ENCODE data around the gene CCDC7.
"Not testable (repeated sequence)": the region's sequence is repeated elsewhere in the genome, so short reads cannot be mapped to it uniquely, and the experiment has no call there.

The CCDC7 gene

DNA sequence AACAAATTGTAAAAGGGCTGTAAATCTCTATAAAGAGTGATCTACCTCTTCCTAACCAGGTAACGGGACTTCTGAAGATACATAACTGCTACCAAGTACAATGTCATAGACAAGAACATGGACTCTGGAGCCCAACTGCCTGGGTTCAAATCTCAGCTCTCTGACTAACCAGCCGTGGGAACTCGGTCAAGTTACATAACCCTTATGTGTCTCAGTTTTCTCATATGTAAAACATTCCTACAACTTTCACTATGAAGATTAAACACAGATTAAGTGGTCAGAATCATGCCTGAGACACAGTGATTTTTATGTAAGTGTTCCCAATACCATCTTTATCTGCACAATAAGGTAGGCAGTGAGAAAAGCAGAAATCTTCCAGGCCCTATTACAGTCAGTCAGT lies 459.5 kb downstream of the CCDC7 start:
- H3K4me3 ChIP-seq (ENCODE audit: low read depth, low read length) = no peak overlapping the region
- no peak for DNase-seq (ENCODE audit: low read depth)

GRCh38 chr10:32906595-32906994 lies 460.7 kb downstream of the CCDC7 start:
- no peak overlapping the region for H3K4me3 ChIP-seq (ENCODE audit: low read depth, low read length)
- DNase-seq (ENCODE audit: low read depth) = no peak

GRCh38 chr10:32909456-32909855 lies 463.5 kb downstream of the CCDC7 start:
- no peak for DNase-seq (ENCODE audit: low read depth)

DNA sequence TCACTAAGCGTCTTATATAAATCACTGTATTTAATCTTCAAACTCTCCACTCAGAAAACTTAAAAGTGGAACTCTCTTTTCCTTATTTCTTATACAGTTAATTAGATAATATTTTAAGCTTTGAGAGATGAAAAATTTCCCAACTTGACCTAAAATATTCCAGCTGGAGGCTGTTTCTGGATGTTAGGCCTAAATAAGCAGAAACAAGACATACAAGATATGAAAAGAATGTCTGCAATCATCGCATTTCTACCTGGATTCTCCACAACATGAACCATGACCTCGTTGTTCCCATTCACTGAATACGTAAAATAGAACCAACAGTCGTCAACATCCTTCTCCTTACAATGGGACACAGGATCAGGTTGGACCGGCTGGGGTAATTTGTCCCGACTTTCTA lies 464.0 kb downstream of the CCDC7 start:
- not testable (repeated sequence) for H3K4me3 ChIP-seq (ENCODE audit: low read depth, low read length); DNase-seq (ENCODE audit: low read depth)

More at GRCh38 chr10:32909456-32909855, 463.5 kb downstream of the CCDC7 start:
- H3K4me3 ChIP-seq (ENCODE audit: low read depth, low read length) = no peak overlapping the region

DNA sequence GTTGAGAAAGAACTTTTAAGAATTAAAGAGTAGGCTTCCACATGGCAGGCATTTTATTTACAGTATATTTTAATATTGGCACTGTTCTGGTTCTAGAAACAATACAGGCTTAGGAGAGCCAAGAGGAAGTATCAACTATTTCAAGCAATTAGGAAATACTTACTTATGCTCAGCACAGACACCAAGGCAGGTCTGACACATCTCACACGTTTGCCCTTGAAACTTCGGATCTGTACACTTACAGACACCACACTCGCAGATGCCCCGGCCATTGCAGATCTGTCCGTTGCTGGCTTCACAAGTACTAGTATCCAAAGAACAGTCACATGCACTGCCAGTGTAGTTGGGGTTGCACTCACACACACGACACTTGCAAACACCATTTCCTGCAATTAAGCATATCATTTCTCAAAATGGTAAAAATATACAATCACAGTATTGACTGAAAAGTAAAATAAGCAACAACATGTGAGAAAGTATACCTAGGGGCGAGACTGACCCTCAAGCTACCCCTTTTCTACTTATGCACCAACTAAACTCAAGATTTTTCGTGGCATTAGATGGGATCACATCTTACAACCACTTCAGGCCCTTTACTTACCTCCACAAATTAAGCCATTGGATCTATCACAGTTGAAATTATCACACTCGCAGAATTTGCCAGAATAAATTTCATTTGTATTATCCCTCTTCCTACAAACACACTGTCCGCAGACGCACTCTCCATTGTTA lies 465.5 kb downstream of the CCDC7 start:
- H3K4me3 ChIP-seq (ENCODE audit: low read depth, low read length) = no peak overlapping the region
- DNase-seq (ENCODE audit: low read depth) = no peak

- DNase-seq (ENCODE audit: low read depth); H3K4me3 ChIP-seq (ENCODE audit: low read depth, low read length): not testable (repeated sequence)
Observed at GRCh38 chr10:32917817-32918216, 471.9 kb downstream of the CCDC7 start.

DNA sequence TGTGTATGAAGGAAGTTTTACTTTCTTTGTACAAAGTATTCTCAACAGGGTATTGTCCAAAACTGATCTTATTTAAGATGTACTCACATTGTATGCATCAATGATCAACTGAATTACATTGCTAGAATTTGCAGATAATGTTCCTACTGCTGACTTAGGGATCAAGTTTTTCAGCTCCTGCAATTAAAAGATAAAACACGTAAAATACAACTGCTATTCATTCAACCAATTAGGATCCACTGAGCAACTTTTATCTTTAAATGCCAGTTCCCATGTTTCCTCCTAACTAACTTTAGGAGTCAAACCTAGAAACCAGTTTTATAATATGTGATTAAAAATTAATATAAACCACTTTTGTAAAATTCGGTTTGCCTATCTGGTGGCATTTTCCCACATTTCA lies 476.2 kb downstream of the CCDC7 start:
- H3K4me3 ChIP-seq (ENCODE audit: low read depth, low read length) = no peak overlapping the region
- no peak for DNase-seq (ENCODE audit: low read depth)

GRCh38 chr10:32923134-32923533 lies 477.2 kb downstream of the CCDC7 start:
- DNase-seq (ENCODE audit: low read depth) = no peak
- H3K4me3 ChIP-seq (ENCODE audit: low read depth, low read length) = no peak overlapping the region

DNA sequence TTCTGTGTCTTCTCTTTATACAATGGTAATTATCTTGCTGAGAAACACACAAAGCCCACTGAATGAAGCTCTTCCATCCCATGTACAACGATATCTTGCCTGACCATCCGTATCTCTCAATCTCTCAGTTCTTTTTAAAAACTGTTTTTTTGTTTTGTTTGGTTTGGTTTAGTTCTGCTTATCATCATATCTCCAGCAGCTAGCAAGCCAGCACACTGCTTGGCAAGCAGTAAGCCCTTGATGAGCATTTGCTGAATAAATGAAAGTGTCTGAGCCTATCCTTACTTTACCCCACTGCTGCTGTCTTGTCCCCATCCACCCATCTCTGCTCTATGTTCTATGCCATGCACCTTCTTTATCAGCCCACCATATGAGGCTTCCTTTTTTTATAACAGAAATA lies 477.9 kb downstream of the CCDC7 start:
- DNase-seq (ENCODE audit: low read depth) = no peak
- H3K4me3 ChIP-seq (ENCODE audit: low read depth, low read length) = no peak overlapping the region
